WTC11 (cell line): ENCODE data around the gene GSG1L. TPM values are rescaled to one million over a fixed set of nuclear protein-coding genes. Genes with fewer than 3 reads are reported as not detected.
A peak's percentile ranks its signal among the peaks of the same experiment; 100 is the strongest.

Experiments used
- ATAC-seq: fragments of 200-7000 bp; cut with Tn5 transposase; 2 replicates; pipeline ENCODE4 v1.10.0; 2021; ENCODE audit warnings: mild to moderate bottlenecking, moderate library complexity
- CTCF ChIA-PET: fragments of 300-600 bp; sonication (Branson Sonifier 250); formaldehyde crosslinking; loops from one replicate; lab custom pipeline; 2021; ENCODE audit warnings: antibody characterized with exemption; lab: Charles Lee
- POLR2A ChIA-PET: fragments of 350-600 bp; sonication (Branson Sonifier 250); formaldehyde crosslinking; loops from one replicate; lab custom pipeline; 2021; ENCODE audit warnings: antibody characterized with exemption; lab: Charles Lee
- DNase-seq: peaks from one replicate; pipeline ENCODE4 v3.0.0; 2021; ENCODE audit warnings: low spot score
- H3K27ac Mint-ChIP-seq: 2 replicates; pipeline ENCODE4 v1.8.0; 2021; ENCODE audit warnings: mixed read lengths
- H3K27me3 Mint-ChIP-seq: 2 replicates; pipeline ENCODE4 v1.8.0; 2021; ENCODE audit warnings: low read depth, mild to moderate bottlenecking, moderate library complexity, mixed read lengths
- H3K36me3 Mint-ChIP-seq: 2 replicates; pipeline ENCODE4 v1.8.0; 2021; ENCODE audit warnings: mixed read lengths
- H3K4me1 Mint-ChIP-seq: 2 replicates; pipeline ENCODE4 v1.8.0; 2022; ENCODE audit warnings: mixed read lengths
- H3K4me3 Mint-ChIP-seq: 2 replicates; pipeline ENCODE4 v1.8.0; 2021; ENCODE audit warnings: mild to moderate bottlenecking, moderate library complexity, mixed read lengths
- H3K9me3 Mint-ChIP-seq: 2 replicates; pipeline ENCODE4 v1.8.0; 2021; ENCODE audit warnings: mixed read lengths
- AFF4 ChIP-seq: sonication (generic); formaldehyde crosslinking; IDR thresholded peaks from 2 replicates; pipeline ENCODE4 v1.8.1; 2023; ENCODE audit warnings: mild to moderate bottlenecking, missing genetic modification reagents, borderline replicate concordance
- CREM ChIP-seq: sonication (generic); formaldehyde crosslinking; IDR thresholded peaks from 2 replicates; pipeline ENCODE4 v1.8.1; 2022; ENCODE audit warnings: mild to moderate bottlenecking, missing genetic modification reagents, moderate library complexity
- ELF4 ChIP-seq: sonication (generic); formaldehyde crosslinking; IDR thresholded peaks from 2 replicates; pipeline ENCODE4 v1.8.1; 2022; ENCODE audit warnings: low read depth, mild to moderate bottlenecking, moderate library complexity, missing genetic modification reagents
- FOXP4 ChIP-seq: sonication (generic); formaldehyde crosslinking; IDR thresholded peaks from 2 replicates; pipeline ENCODE4 v1.8.0; 2022; ENCODE audit warnings: mild to moderate bottlenecking, missing genetic modification reagents
- IRF2 ChIP-seq: sonication (generic); formaldehyde crosslinking; IDR thresholded peaks from 2 replicates; pipeline ENCODE4 v1.8.0; 2022; ENCODE audit warnings: low read depth, missing genetic modification reagents, borderline replicate concordance
- ZNF532 ChIP-seq: fragments of 250-450 bp; sonication (Bioruptor Pico); IDR thresholded peaks from 2 replicates; pipeline ENCODE4 v1.9.0; 2021; ENCODE audit warnings: mild to moderate bottlenecking, borderline replicate concordance
- ZNF671 ChIP-seq: fragments of 250-450 bp; sonication (Bioruptor Pico); IDR thresholded peaks from 2 replicates; pipeline ENCODE4 v1.8.0; 2021; ENCODE audit warnings: mild to moderate bottlenecking
- total RNA-seq: library from RNA; stranded (reverse); gene quantifications from 3 replicates; pipeline ENCODE4 v1.2.3, GENCODE V29; 2021
- TF ChIP-seq, protein P1 (sequence below): sonication (generic); formaldehyde crosslinking; IDR thresholded peaks from 2 replicates; pipeline ENCODE4 v1.8.1; 2023; ENCODE audit warnings: mild to moderate bottlenecking, missing genetic modification reagents, moderate library complexity
- TF ChIP-seq, protein P2 (sequence below): sonication (generic); formaldehyde crosslinking; IDR thresholded peaks from 2 replicates; pipeline ENCODE4 v1.8.1; 2023; ENCODE audit warnings: mild to moderate bottlenecking, missing genetic modification reagents
- TF ChIP-seq, protein P3 (sequence below): sonication (generic); formaldehyde crosslinking; IDR thresholded peaks from 2 replicates; pipeline ENCODE4 v1.8.1; 2022; ENCODE audit warnings: low read depth, mild to moderate bottlenecking, moderate library complexity, missing genetic modification reagents, borderline replicate concordance
- TF ChIP-seq, protein P4 (sequence below): sonication (generic); formaldehyde crosslinking; IDR thresholded peaks from 2 replicates; pipeline ENCODE4 v1.8.1; 2023; ENCODE audit warnings: mild to moderate bottlenecking, missing genetic modification reagents
- TF ChIP-seq, protein P5 (sequence below): sonication (generic); formaldehyde crosslinking; IDR thresholded peaks from 2 replicates; pipeline ENCODE4 v1.8.0; 2022; ENCODE audit warnings: mild to moderate bottlenecking, missing genetic modification reagents

Gene GSG1L
- total RNA-seq, 1 experiment from 2014 or later, result 0.28 TPM

- DNase-seq, result no peak
- ATAC-seq, result no peak
- CTCF ChIA-PET, result interaction anchor here (1.3 to 4.9 kb wide), 7 partner anchors 52 to 244 kb away, joined by 3 to 56 read pairs (median 14); partner anchors contain the start of gene GSG1L
These were observed 89.8 kb downstream of the GSG1L start for GRCh38 chr16:27973678-27974077.

GRCh38 chr16:27972500-27972899 lies 91.0 kb downstream of the GSG1L start:
- Mint-ChIP-seq H3K36me3 (no peaks in the 10 kb centered on the region), H3K27me3 (no peaks in the 10 kb centered on the region), H3K9me3 (peaks cover 10% of the 10 kb centered on the region; the same call in 1 of the 2 replicates), H3K4me3 (no peak overlapping the region), H3K4me1 (no peaks in the 10 kb centered on the region), H3K27ac (no peak overlapping the region)
- peak; percentile 89 for ATAC-seq
- CTCF ChIA-PET, result interaction anchor here (0.6 to 4.9 kb wide), 27 partner anchors 9 to 333 kb away, joined by 3 to 56 read pairs (median 5); partner anchors contain the start of gene GSG1L
- POLR2A ChIA-PET, result no interaction called here
- DNase-seq, result peak; percentile 62
- no peak for TF ChIP-seq ZNF532
- TF ChIP-seq, protein P1, sequence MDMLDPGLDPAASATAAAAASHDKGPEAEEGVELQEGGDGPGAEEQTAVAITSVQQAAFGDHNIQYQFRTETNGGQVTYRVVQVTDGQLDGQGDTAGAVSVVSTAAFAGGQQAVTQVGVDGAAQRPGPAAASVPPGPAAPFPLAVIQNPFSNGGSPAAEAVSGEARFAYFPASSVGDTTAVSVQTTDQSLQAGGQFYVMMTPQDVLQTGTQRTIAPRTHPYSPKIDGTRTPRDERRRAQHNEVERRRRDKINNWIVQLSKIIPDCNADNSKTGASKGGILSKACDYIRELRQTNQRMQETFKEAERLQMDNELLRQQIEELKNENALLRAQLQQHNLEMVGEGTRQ (CRISPR knock-in tag), result no peak
- no peak for TF ChIP-seq ZNF671
- no peak for TF ChIP-seq FOXP4
- TF ChIP-seq, protein P2, sequence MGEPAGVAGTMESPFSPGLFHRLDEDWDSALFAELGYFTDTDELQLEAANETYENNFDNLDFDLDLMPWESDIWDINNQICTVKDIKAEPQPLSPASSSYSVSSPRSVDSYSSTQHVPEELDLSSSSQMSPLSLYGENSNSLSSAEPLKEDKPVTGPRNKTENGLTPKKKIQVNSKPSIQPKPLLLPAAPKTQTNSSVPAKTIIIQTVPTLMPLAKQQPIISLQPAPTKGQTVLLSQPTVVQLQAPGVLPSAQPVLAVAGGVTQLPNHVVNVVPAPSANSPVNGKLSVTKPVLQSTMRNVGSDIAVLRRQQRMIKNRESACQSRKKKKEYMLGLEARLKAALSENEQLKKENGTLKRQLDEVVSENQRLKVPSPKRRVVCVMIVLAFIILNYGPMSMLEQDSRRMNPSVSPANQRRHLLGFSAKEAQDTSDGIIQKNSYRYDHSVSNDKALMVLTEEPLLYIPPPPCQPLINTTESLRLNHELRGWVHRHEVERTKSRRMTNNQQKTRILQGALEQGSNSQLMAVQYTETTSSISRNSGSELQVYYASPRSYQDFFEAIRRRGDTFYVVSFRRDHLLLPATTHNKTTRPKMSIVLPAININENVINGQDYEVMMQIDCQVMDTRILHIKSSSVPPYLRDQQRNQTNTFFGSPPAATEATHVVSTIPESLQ, result no peak
- TF ChIP-seq, protein P3, sequence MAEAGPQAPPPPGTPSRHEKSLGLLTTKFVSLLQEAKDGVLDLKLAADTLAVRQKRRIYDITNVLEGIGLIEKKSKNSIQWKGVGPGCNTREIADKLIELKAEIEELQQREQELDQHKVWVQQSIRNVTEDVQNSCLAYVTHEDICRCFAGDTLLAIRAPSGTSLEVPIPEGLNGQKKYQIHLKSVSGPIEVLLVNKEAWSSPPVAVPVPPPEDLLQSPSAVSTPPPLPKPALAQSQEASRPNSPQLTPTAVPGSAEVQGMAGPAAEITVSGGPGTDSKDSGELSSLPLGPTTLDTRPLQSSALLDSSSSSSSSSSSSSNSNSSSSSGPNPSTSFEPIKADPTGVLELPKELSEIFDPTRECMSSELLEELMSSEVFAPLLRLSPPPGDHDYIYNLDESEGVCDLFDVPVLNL (CRISPR knock-in tag), result no peak
- no peak for TF ChIP-seq ELF4 (CRISPR knock-in tag)

More at GRCh38 chr16:27973678-27974077, 89.8 kb downstream of the GSG1L start:
- Mint-ChIP-seq H3K4me1 (no peaks in the 10 kb centered on the region), H3K4me3 (no peak overlapping the region), H3K27ac (no peak overlapping the region), H3K36me3 (no peaks in the 10 kb centered on the region), H3K9me3 (peaks cover 10% of the 10 kb centered on the region; the same call in 1 of the 2 replicates), H3K27me3 (no peaks in the 10 kb centered on the region)
- TF ChIP-seq IRF2 (CRISPR knock-in tag) (no peak), AFF4 (CRISPR knock-in tag) (no peak), CREM (CRISPR knock-in tag) (no peak)
- TF ChIP-seq, protein P4, sequence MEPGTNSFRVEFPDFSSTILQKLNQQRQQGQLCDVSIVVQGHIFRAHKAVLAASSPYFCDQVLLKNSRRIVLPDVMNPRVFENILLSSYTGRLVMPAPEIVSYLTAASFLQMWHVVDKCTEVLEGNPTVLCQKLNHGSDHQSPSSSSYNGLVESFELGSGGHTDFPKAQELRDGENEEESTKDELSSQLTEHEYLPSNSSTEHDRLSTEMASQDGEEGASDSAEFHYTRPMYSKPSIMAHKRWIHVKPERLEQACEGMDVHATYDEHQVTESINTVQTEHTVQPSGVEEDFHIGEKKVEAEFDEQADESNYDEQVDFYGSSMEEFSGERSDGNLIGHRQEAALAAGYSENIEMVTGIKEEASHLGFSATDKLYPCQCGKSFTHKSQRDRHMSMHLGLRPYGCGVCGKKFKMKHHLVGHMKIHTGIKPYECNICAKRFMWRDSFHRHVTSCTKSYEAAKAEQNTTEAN (CRISPR knock-in tag), result no peak
- TF ChIP-seq, protein P5, sequence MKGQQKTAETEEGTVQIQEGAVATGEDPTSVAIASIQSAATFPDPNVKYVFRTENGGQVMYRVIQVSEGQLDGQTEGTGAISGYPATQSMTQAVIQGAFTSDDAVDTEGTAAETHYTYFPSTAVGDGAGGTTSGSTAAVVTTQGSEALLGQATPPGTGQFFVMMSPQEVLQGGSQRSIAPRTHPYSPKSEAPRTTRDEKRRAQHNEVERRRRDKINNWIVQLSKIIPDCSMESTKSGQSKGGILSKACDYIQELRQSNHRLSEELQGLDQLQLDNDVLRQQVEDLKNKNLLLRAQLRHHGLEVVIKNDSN (CRISPR knock-in tag), result no peak
- POLR2A ChIA-PET, result no interaction called here
